Heart left ventricle (tissue), 16 donors: Measurements from ENCODE around the gene FOXN4. TPM values are rescaled to one million over a fixed set of nuclear protein-coding genes. Genes with fewer than 3 reads are reported as not detected.

Experiments
- ATAC-seq, 4 donors: fragments of 200-7000 bp; cut with Tn5 transposase; one replicate each; pipeline ENCODE4 v1.9.1; 2020 to 2022; ENCODE audit warnings: moderate library complexity in 4 of 4, mild to moderate bottlenecking in 3 of 4, moderate number of reproducible peaks in 1 of 4
- DNase-seq, 5 donors: peaks; one replicate each; pipeline ENCODE4 v3.0.0-alpha.2; 2020
- H3K27ac ChIP-seq, 12 donors: fragments of 200-600 bp; sonication (generic) in 4 of 12; one replicate each; pipeline versions ENCODE4 v1.5.0 to v1.8.0; 2016 to 2022; ENCODE audit warnings: mild to moderate bottlenecking in 2 of 12
- H3K27me3 ChIP-seq, 9 donors: fragments of 200-600 bp; sonication (generic) in 2 of 9; one replicate each; pipeline versions ENCODE4 v1.5.1 to v1.8.0; 2016 to 2022; ENCODE audit warnings: mild to moderate bottlenecking in 3 of 9
- H3K36me3 ChIP-seq, 9 donors: fragments of 200-600 bp; sonication (generic) in 2 of 9; one replicate each; pipeline versions ENCODE4 v1.5.0 to v1.8.0; 2018 to 2022; ENCODE audit warnings: mild to moderate bottlenecking in 2 of 9
- H3K4me1 ChIP-seq, 12 donors: fragments of 200-600 bp; sonication (generic) in 4 of 12; one replicate each; pipeline versions ENCODE4 v1.5.0 to v1.8.0; 2016 to 2022; ENCODE audit warnings: mild to moderate bottlenecking in 3 of 12
- H3K4me3 ChIP-seq, 12 donors: fragments of 200-600 bp; sonication (generic) in 4 of 12; one replicate each; pipeline versions ENCODE4 v1.5.0 to v1.8.0; 2017 to 2022; ENCODE audit warnings: mild to moderate bottlenecking in 9 of 12, moderate library complexity in 4 of 12
- H3K9me3 ChIP-seq, 12 donors: fragments of 200-600 bp; sonication (generic) in 4 of 12; one replicate each; pipeline versions ENCODE4 v1.5.0 to v1.8.0; 2016 to 2022; ENCODE audit warnings: mild to moderate bottlenecking in 1 of 12
- POLR2A ChIP-seq, 2 donors: fragments of 450-650 bp; IDR thresholded peaks; one replicate each; pipeline ENCODE4 v1.6.1; 2017; ENCODE audit warnings: antibody characterized with exemption in 2 of 2, mild to moderate bottlenecking in 2 of 2, moderate library complexity in 2 of 2
- WGBS, 4 donors: extraction: QIAGEN DNeasy Blood & Tissue Kit in 2 of 4; methylation state at CpG; one replicate each; pipeline versions ENCODE4 v1.1.5 to v1.1.7; 2013 to 2018; 5-methylcytosine and 5-hydroxymethylcytosine counted together
- intact Hi-C, 10 donors: fragments of 100-400 bp; cut with DNase I; formaldehyde crosslinking; loops; one replicate each; pipeline versions ENCODE4 v1.11.1 to v1.14.2; 2022
- polyA plus RNA-seq, 2 donors: library from polyadenylated mRNA; stranded (reverse); fragments of 200-250 nt; gene quantifications; one replicate each; pipeline ENCODE4 v1.2.3, GENCODE V29; 2013
- total RNA-seq, 9 donors: library from RNA; depleted of rRNA in 2 of 9; stranded (reverse); fragments of >200 nt in 2 of 9; fragmentation: NEBNext Ultra II Directional in 3 of 9; extraction: Animal tissue kit (Norgen Biotek cat#: 25700) in 3 of 9; gene quantifications; one replicate each; pipeline versions ENCODE4 v1.1.0 to v1.2.4, GENCODE V29; 2016 to 2023
- TF ChIP-seq, protein P1 (sequence below), 12 donors: fragments of 200-600 bp; sonication (generic) in 4 of 12; IDR thresholded peaks; one replicate each; pipeline versions ENCODE4 v1.5.0 to v1.8.0; 2018 to 2022; ENCODE audit warnings: antibody characterized with exemption in 12 of 12, mild to moderate bottlenecking in 5 of 12
- donor health status: ischemic (EF 13 %, LVEDD 7.1; RV severe dilation, severe dysfunction).
- donor health status: healthy with polysubstance abuse.
- donor health status: DM: no; HTN: yes; CAD: no.
- donor health status: DM: no; HTN: no; CAD: no.
- donor health status: ischemic (EF 25% LVEDD 6.9; RV normal size, moderate dysfunction).
- donor health status: ischemic (EF 25% LVEDD 5.7; RV mildly dilated, moderate dysfunction).
- donor health status: healthy.
- donor health status: DM: yes; HTN: yes; CAD: no.
- donor health status: ischemic (EF 35%, LVEDD 5.7; RV mildly dilated, moderate dysfunction).
- donor health status: nonischemic (EF 11% LVEDD 7.7; RV severe dilation, severe dysfunction).
- donor health status: DM: yes; HTN: yes; CAD: no.
- donor health status: PGD.
- donor health status: ischemic (EF 29% LVEDD 5.4; RV normal size, mild dysfunction).
- donor health status: nonischemic (EF 23%, LVEDD 6.1; RV moderate dilation, normal function).

Gene FOXN4
- total and polyA plus RNA-seq, 11 donors = not detected

DNA sequence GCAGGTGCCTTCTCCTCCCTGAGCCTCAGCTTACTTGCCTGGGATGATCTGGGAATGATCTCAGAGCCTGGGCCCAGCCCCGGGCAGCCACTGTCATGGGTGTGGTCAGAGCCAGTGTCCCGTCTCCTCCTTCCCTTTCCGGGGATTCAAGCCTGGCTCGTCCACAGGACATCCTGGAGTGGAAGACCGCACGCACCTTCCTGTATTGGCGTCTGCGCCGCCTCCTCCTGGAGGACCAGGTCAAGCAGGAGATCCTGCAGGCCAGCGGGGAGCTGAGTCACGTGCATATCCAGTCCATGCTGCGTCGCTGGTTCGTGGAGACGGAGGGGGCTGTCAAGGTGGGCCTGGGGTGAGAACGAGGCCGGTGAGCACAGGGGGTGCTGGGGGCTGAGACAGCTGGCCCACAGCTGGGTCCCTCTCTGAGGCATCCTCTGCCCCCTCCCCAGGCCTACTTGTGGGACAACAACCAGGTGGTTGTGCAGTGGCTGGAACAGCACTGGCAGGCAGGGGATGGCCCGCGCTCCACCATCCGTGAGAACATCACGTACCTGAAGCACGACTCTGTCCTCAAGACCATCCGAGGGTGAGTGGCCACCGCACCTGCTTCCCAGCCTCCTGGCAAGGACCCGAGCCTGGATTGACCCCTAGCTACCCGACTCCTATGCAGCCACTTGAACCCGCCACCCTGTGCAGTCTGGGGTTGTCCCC lies 44.0 kb downstream of the FOXN4 start:
- no peak overlapping the region for H3K4me3 ChIP-seq
- ATAC-seq = peak in 3 of 4 donors; percentile 10 to 61 (median 23)
- no peak for TF ChIP-seq POLR2A (IDR thresholded peaks at IDR 0.05)
- TF ChIP-seq, protein P1, sequence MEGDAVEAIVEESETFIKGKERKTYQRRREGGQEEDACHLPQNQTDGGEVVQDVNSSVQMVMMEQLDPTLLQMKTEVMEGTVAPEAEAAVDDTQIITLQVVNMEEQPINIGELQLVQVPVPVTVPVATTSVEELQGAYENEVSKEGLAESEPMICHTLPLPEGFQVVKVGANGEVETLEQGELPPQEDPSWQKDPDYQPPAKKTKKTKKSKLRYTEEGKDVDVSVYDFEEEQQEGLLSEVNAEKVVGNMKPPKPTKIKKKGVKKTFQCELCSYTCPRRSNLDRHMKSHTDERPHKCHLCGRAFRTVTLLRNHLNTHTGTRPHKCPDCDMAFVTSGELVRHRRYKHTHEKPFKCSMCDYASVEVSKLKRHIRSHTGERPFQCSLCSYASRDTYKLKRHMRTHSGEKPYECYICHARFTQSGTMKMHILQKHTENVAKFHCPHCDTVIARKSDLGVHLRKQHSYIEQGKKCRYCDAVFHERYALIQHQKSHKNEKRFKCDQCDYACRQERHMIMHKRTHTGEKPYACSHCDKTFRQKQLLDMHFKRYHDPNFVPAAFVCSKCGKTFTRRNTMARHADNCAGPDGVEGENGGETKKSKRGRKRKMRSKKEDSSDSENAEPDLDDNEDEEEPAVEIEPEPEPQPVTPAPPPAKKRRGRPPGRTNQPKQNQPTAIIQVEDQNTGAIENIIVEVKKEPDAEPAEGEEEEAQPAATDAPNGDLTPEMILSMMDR (IDR thresholded peaks at IDR 0.05) = no peak
- peaks cover 0 to 89% (median 77%) of the 10 kb centered on the region in 9 donors for H3K36me3 ChIP-seq
- intact Hi-C loops = loop anchor here (1.0 to 5.0 kb wide), 5 partner anchors 120 to 122 kb away; no protein-coding TSS in a partner anchor
- peaks cover 0 to 10% (median 0%) of the 10 kb centered on the region in 12 donors for H3K9me3 ChIP-seq
- H3K27me3 ChIP-seq = no peaks in the 10 kb centered on the region
- DNase-seq = peak in 2 of 5 donors; percentile 53 to 72
- peaks cover 0 to 7% (median 0%) of the 10 kb centered on the region in 12 donors for H3K4me1 ChIP-seq
- H3K27ac ChIP-seq = peak overlapping the region in 3 of 12 donors; percentile 27 to 62 (median 50)
- 76 to 88% (median 84%) methylated on average over 23 to 27 of the region's 27 CpGs for WGBS, 4 donors

DNA sequence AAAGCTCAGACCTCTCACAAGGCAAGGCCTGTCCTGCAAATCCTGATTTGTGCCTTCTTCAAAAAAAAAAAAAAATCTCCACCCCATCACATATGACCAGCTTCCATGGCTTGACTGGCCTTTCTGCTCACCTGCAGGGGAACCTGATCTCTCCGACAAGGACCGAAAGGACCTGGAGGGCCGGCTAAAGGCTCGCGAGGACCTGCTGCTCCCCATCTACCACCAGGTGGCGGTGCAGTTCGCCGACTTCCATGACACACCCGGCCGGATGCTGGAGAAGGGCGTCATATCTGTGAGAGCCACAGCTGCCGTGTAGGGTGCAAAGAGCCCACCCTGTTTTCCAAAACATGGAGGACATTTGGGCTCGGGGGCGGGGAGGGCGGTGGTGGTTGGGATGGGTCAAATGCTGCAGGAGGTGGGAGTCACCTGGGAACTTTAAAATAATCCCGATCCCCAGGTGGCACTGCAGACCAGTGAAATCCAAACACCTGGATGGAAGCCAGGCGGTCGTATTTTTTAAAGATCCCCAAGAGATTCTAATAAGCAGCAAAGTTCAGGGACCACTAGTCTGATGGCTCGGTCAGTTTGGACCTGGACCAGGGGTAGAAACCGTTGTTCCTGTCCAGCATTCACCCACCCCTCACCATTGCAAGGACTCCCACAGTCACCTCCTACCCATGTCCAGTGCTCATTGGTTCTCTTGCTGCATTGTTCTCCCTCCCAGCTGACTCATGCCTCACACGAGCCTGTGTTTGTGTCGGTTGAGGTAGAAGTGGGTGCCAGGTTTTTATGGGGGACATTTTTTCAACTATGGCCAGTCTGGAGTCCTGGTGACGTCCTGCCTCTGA lies 44.8 kb downstream of the FOXN4 start:
- no peak for TF ChIP-seq POLR2A (IDR thresholded peaks at IDR 0.05)
- TF ChIP-seq, protein P1 (IDR thresholded peaks at IDR 0.05) = peak; percentile 58 to 76 (median 69)

DNA sequence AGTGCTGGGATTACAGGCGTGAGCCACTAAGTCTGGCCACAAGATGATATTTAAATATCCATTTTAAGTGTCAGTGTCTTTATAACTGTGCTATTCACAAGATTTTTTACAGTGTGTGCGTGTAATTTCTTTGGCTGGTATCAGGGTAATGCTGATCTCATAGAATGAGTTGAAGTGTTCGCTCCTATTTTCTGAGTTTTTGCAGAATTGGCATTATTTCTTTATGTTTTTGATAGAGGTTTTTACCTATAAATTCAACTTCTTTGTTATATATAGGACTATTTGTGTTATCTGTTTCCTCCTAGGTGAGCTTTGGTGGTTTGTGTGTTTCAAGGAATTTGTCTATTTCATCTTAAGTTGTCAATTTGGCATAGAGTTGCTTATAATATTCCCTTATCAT lies 45.6 kb downstream of the FOXN4 start:
- TF ChIP-seq, protein P1 (IDR thresholded peaks at IDR 0.05) = no peak
- no peak for TF ChIP-seq POLR2A (IDR thresholded peaks at IDR 0.05)
- H3K9me3 ChIP-seq = peaks cover 0 to 10% (median 0%) of the 10 kb centered on the region in 12 donors
- no peak overlapping the region for H3K4me3 ChIP-seq
- no peaks in the 10 kb centered on the region for H3K27me3 ChIP-seq
- DNase-seq = no peak
- intact Hi-C loops = loop anchor here in 1 of 10 donors (5.0 kb wide), 1 partner anchor 124 kb away; no protein-coding TSS in a partner anchor
- H3K4me1 ChIP-seq = peaks cover 0 to 7% (median 0%) of the 10 kb centered on the region in 12 donors
- no peak overlapping the region for H3K27ac ChIP-seq
- peaks cover 0 to 99% (median 89%) of the 10 kb centered on the region in 9 donors for H3K36me3 ChIP-seq
- no peak for ATAC-seq
- WGBS, 4 donors = 96 to 99% (median 97%) methylated on average over 3 of the region's 3 CpGs

More for the DNA sequence above, 44.8 kb downstream of the FOXN4 start:
- peaks cover 0 to 10% (median 0%) of the 10 kb centered on the region in 12 donors for H3K9me3 ChIP-seq
- no peaks in the 10 kb centered on the region for H3K27me3 ChIP-seq
- intact Hi-C loops = loop anchor here in 9 of 10 donors (1.0 to 5.0 kb wide), 5 partner anchors 120 to 123 kb away; no protein-coding TSS in a partner anchor
- WGBS, 4 donors = 33 to 45% (median 39%) methylated on average over 22 to 23 of the region's 23 CpGs
- no peak overlapping the region for H3K4me3 ChIP-seq
- DNase-seq (peak; percentile 62 to 84 (median 76)), ATAC-seq (peak; percentile 46 to 79 (median 65))
- peaks cover 0 to 96% (median 84%) of the 10 kb centered on the region in 9 donors for H3K36me3 ChIP-seq
- peaks cover 0 to 7% (median 0%) of the 10 kb centered on the region in 12 donors for H3K4me1 ChIP-seq
- peak overlapping the region in 3 of 12 donors; percentile 27 to 62 (median 50) for H3K27ac ChIP-seq
